GM12878 (cell line): ENCODE measurements around the gene MUC5AC.

ENCODE experiments used
- CTCF ChIP-seq, 3 experiments: IDR thresholded peaks in 2 of 3; conservative IDR thresholded peaks in 1 of 3; 2 replicates each; pipeline ENCODE4 v1.5.1; 2011; ENCODE audit warnings: low read depth in 3 of 3, low read length in 3 of 3, mild to moderate bottlenecking in 3 of 3, control low read depth in 2 of 3, moderate library complexity in 2 of 3, inconsistent platforms in 1 of 3, mixed read lengths in 1 of 3; ENCODE audit not compliant: control insufficient read depth in 2 of 3, insufficient read depth in 1 of 3; ENCODE audit errors: extremely low read depth in 1 of 3
- EZH2 ChIP-seq: IDR thresholded peaks from 2 replicates; pipeline ENCODE4 v1.6.1; 2012; ENCODE audit warnings: low read depth, mild to moderate bottlenecking, control low read depth, inconsistent platforms, low read length, borderline replicate concordance; ENCODE audit not compliant: control insufficient read depth
- GATAD2B ChIP-seq: fragments of 450-650 bp; conservative IDR thresholded peaks from 2 replicates; pipeline ENCODE4 v1.6.1; 2017; ENCODE audit warnings: low read depth, mild to moderate bottlenecking, moderate library complexity
- KAT2A ChIP-seq: conservative IDR thresholded peaks from 2 replicates; pipeline ENCODE4 v1.6.1; 2011; ENCODE audit warnings: low read depth, low read length; ENCODE audit not compliant: control insufficient read depth
- NR2C2 ChIP-seq: IDR thresholded peaks from 2 replicates; pipeline ENCODE4 v1.6.1; 2011; ENCODE audit warnings: borderline replicate concordance, low read depth; ENCODE audit not compliant: control insufficient read depth, insufficient read length
- NRF1 ChIP-seq: conservative IDR thresholded peaks from 2 replicates; pipeline ENCODE4 v1.6.1; 2011; ENCODE audit warnings: mild to moderate bottlenecking, low read depth, low read length, improper control_type of control experiment
- POLR2AphosphoS5 ChIP-seq: IDR thresholded peaks from 2 replicates; pipeline ENCODE4 v1.6.1; 2011; ENCODE audit warnings: mild to moderate bottlenecking, low read length, inconsistent platforms
- RAD21 ChIP-seq: IDR thresholded peaks from 2 replicates; pipeline ENCODE4 v1.6.1; 2011; ENCODE audit warnings: mild to moderate bottlenecking, low read depth, low read length, moderate library complexity; ENCODE audit not compliant: insufficient read depth
- YY1 ChIP-seq: IDR thresholded peaks from 2 replicates; pipeline ENCODE4 v1.6.1; 2011; ENCODE audit warnings: low read depth, mild to moderate bottlenecking, low read length
- ZNF384 ChIP-seq: IDR thresholded peaks from 2 replicates; pipeline ENCODE4 v1.6.1; 2012; ENCODE audit warnings: low read depth, mild to moderate bottlenecking, low read length, improper control_type of control experiment, borderline replicate concordance
- TF ChIP-seq, protein P1 (sequence below): IDR thresholded peaks from 2 replicates; pipeline ENCODE4 v1.6.1; 2012; ENCODE audit warnings: mild to moderate bottlenecking, low read depth, low read length
- TF ChIP-seq, protein P2 (sequence below): fragments of 450-650 bp; IDR thresholded peaks from 2 replicates; pipeline ENCODE4 v1.6.1; 2017; ENCODE audit warnings: antibody characterized with exemption, mild to moderate bottlenecking, moderate library complexity

- TF ChIP-seq GATAD2B (no peak), POLR2AphosphoS5 (no peak), EZH2 (no peak), NRF1 (no peak), ZNF384 (no peak), KAT2A (no peak), NR2C2 (no peak), CTCF (IDR thresholded peaks at IDR 0.05 in 2 of 3, conservative IDR thresholded peaks at IDR 0.05 in 1 of 3; ENCODE audit: control insufficient read depth in 2 of 3, extremely low read depth in 1 of 3, insufficient read depth in 1 of 3, low read depth in 3 of 3, low read length in 3 of 3) (no peak), RAD21 (no peak), YY1 (no peak)
- TF ChIP-seq, protein P1, sequence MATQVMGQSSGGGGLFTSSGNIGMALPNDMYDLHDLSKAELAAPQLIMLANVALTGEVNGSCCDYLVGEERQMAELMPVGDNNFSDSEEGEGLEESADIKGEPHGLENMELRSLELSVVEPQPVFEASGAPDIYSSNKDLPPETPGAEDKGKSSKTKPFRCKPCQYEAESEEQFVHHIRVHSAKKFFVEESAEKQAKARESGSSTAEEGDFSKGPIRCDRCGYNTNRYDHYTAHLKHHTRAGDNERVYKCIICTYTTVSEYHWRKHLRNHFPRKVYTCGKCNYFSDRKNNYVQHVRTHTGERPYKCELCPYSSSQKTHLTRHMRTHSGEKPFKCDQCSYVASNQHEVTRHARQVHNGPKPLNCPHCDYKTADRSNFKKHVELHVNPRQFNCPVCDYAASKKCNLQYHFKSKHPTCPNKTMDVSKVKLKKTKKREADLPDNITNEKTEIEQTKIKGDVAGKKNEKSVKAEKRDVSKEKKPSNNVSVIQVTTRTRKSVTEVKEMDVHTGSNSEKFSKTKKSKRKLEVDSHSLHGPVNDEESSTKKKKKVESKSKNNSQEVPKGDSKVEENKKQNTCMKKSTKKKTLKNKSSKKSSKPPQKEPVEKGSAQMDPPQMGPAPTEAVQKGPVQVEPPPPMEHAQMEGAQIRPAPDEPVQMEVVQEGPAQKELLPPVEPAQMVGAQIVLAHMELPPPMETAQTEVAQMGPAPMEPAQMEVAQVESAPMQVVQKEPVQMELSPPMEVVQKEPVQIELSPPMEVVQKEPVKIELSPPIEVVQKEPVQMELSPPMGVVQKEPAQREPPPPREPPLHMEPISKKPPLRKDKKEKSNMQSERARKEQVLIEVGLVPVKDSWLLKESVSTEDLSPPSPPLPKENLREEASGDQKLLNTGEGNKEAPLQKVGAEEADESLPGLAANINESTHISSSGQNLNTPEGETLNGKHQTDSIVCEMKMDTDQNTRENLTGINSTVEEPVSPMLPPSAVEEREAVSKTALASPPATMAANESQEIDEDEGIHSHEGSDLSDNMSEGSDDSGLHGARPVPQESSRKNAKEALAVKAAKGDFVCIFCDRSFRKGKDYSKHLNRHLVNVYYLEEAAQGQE, result no peak
- TF ChIP-seq, protein P2, sequence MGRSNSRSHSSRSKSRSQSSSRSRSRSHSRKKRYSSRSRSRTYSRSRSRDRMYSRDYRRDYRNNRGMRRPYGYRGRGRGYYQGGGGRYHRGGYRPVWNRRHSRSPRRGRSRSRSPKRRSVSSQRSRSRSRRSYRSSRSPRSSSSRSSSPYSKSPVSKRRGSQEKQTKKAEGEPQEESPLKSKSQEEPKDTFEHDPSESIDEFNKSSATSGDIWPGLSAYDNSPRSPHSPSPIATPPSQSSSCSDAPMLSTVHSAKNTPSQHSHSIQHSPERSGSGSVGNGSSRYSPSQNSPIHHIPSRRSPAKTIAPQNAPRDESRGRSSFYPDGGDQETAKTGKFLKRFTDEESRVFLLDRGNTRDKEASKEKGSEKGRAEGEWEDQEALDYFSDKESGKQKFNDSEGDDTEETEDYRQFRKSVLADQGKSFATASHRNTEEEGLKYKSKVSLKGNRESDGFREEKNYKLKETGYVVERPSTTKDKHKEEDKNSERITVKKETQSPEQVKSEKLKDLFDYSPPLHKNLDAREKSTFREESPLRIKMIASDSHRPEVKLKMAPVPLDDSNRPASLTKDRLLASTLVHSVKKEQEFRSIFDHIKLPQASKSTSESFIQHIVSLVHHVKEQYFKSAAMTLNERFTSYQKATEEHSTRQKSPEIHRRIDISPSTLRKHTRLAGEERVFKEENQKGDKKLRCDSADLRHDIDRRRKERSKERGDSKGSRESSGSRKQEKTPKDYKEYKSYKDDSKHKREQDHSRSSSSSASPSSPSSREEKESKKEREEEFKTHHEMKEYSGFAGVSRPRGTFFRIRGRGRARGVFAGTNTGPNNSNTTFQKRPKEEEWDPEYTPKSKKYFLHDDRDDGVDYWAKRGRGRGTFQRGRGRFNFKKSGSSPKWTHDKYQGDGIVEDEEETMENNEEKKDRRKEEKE, result no peak
These were observed 36.7 kb downstream of the MUC5AC start for GRCh38 chr11:1194231-1194976.
